ENCODE measurements around the gene HPX.

HPX gene

GRCh38 chr11:6418557-6419008, 22.2 kb downstream of the HPX start:
- WGBS (ENCODE audit: insufficient coverage, insufficient read length) = no CpG with 5 or more reads among the region's 38 CpGs
- no peaks in the 10 kb centered on the region for H3K36me3 ChIP-seq (ENCODE audit: control insufficient read depth, insufficient read depth, low read length)
- no peaks in the 10 kb centered on the region for H3K9me3 ChIP-seq (ENCODE audit: control insufficient read depth, insufficient read depth, low read length)
- H3K27ac ChIP-seq (ENCODE audit: low read length) = no peak overlapping the region
- H3K4me1 ChIP-seq (ENCODE audit: control insufficient read depth, insufficient read depth, low read length) = no peaks in the 10 kb centered on the region
- peak overlapping the region; percentile 90 for H3K4me3 ChIP-seq (ENCODE audit: low read length)
- peaks cover 5% of the 10 kb centered on the region; the same call in 1 of the 2 replicates for H3K27me3 ChIP-seq (ENCODE audit: control insufficient read depth, insufficient read depth, low read length)
- no peak for DNase-seq (ENCODE audit: low read depth, low spot score)

GRCh38 chr11:6417907-6418556, 22.8 kb downstream of the HPX start:
- no peaks in the 10 kb centered on the region for H3K36me3 ChIP-seq (ENCODE audit: control insufficient read depth, insufficient read depth, low read length)
- no peaks in the 10 kb centered on the region for H3K9me3 ChIP-seq (ENCODE audit: control insufficient read depth, insufficient read depth, low read length)
- peaks cover 5% of the 10 kb centered on the region; the same call in 1 of the 2 replicates for H3K27me3 ChIP-seq (ENCODE audit: control insufficient read depth, insufficient read depth, low read length)
- no peak for DNase-seq (ENCODE audit: low read depth, low spot score)
- no peak overlapping the region for H3K27ac ChIP-seq (ENCODE audit: low read length)
- peak overlapping the region; percentile 90; the same call in 1 of the 2 replicates for H3K4me3 ChIP-seq (ENCODE audit: low read length)
- H3K4me1 ChIP-seq (ENCODE audit: control insufficient read depth, insufficient read depth, low read length) = no peaks in the 10 kb centered on the region
- no CpG with 5 or more reads among the region's 7 CpGs for WGBS (ENCODE audit: insufficient coverage, insufficient read length)

- no peaks in the 10 kb centered on the region for H3K4me1 ChIP-seq (ENCODE audit: control insufficient read depth, insufficient read depth, low read length)
- no peaks in the 10 kb centered on the region for H3K36me3 ChIP-seq (ENCODE audit: control insufficient read depth, insufficient read depth, low read length)
- no peak overlapping the region for H3K27ac ChIP-seq (ENCODE audit: low read length)
- H3K4me3 ChIP-seq (ENCODE audit: low read length) = no peak overlapping the region
- no peak for DNase-seq (ENCODE audit: low read depth, low spot score)
- no CpG with 5 or more reads among the region's 6 CpGs for WGBS (ENCODE audit: insufficient coverage, insufficient read length)
- H3K27me3 ChIP-seq (ENCODE audit: control insufficient read depth, insufficient read depth, low read length) = peaks cover 5% of the 10 kb centered on the region; the same call in 1 of the 2 replicates
- no peaks in the 10 kb centered on the region for H3K9me3 ChIP-seq (ENCODE audit: control insufficient read depth, insufficient read depth, low read length)
These were observed 25.0 kb downstream of the HPX start for GRCh38 chr11:6415797-6416196.

- peaks cover 5% of the 10 kb centered on the region; the same call in 1 of the 2 replicates for H3K27me3 ChIP-seq (ENCODE audit: control insufficient read depth, insufficient read depth, low read length)
- no peaks in the 10 kb centered on the region for H3K9me3 ChIP-seq (ENCODE audit: control insufficient read depth, insufficient read depth, low read length)
- H3K27ac ChIP-seq (ENCODE audit: low read length) = no peak overlapping the region
- H3K36me3 ChIP-seq (ENCODE audit: control insufficient read depth, insufficient read depth, low read length) = no peaks in the 10 kb centered on the region
- no CpG with 5 or more reads among the region's 3 CpGs for WGBS (ENCODE audit: insufficient coverage, insufficient read length)
- no peak overlapping the region for H3K4me3 ChIP-seq (ENCODE audit: low read length)
- no peaks in the 10 kb centered on the region for H3K4me1 ChIP-seq (ENCODE audit: control insufficient read depth, insufficient read depth, low read length)
- no peak for DNase-seq (ENCODE audit: low read depth, low spot score)
These were observed 25.9 kb downstream of the HPX start for GRCh38 chr11:6414874-6415328.

- no peak overlapping the region for H3K27ac ChIP-seq (ENCODE audit: low read length)
- no CpG with 5 or more reads among the region's 12 CpGs for WGBS (ENCODE audit: insufficient coverage, insufficient read length)
- H3K27me3 ChIP-seq (ENCODE audit: control insufficient read depth, insufficient read depth, low read length) = no peaks in the 10 kb centered on the region; the same call in 1 of the 2 replicates
- no peak for DNase-seq (ENCODE audit: low read depth, low spot score)
- H3K36me3 ChIP-seq (ENCODE audit: control insufficient read depth, insufficient read depth, low read length) = no peaks in the 10 kb centered on the region
- no peaks in the 10 kb centered on the region for H3K9me3 ChIP-seq (ENCODE audit: control insufficient read depth, insufficient read depth, low read length)
- no peaks in the 10 kb centered on the region for H3K4me1 ChIP-seq (ENCODE audit: control insufficient read depth, insufficient read depth, low read length)
- H3K4me3 ChIP-seq (ENCODE audit: low read length) = no peak overlapping the region
These were observed 27.0 kb downstream of the HPX start for GRCh38 chr11:6413791-6414201.

DNA sequence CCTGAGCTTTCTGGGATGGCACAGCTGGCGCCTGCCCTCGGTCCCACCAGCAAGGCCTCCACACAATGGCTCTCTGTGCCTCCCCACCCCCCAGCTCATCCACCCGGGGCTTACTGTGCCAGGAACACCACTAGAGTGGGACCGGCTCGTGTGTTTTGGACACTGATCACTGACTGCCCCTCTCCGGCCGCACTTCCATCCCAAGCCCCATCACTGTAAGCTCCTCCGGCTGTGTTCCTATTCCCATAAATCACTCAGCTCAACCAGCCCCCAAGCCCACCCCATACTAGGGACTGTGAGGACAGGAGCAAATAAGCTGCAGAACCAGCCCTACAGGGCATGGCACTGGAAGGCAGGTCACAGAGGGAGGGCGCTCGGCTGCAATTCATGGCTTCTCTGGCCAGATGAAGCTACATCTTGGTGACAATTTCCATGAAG, 29.2 kb downstream of the HPX start:
- Histone ChIP-seq H3K36me3 (ENCODE audit: control insufficient read depth, insufficient read depth, low read length) (no peaks in the 10 kb centered on the region), H3K27me3 (ENCODE audit: control insufficient read depth, insufficient read depth, low read length) (no peaks in the 10 kb centered on the region), H3K4me3 (ENCODE audit: low read length) (no peak overlapping the region), H3K27ac (ENCODE audit: low read length) (no peak overlapping the region), H3K4me1 (ENCODE audit: control insufficient read depth, insufficient read depth, low read length) (no peaks in the 10 kb centered on the region), H3K9me3 (ENCODE audit: control insufficient read depth, insufficient read depth, low read length) (no peaks in the 10 kb centered on the region)
- no CpG with 5 or more reads among the region's 10 CpGs for WGBS (ENCODE audit: insufficient coverage, insufficient read length)
- DNase-seq (ENCODE audit: low read depth, low spot score) = no peak

- no CpG with 5 or more reads among the region's 23 CpGs for WGBS (ENCODE audit: insufficient coverage, insufficient read length)
- H3K36me3 ChIP-seq (ENCODE audit: control insufficient read depth, insufficient read depth, low read length) = no peaks in the 10 kb centered on the region
- DNase-seq (ENCODE audit: low read depth, low spot score) = no peak
- no peaks in the 10 kb centered on the region for H3K27me3 ChIP-seq (ENCODE audit: control insufficient read depth, insufficient read depth, low read length)
- H3K4me1 ChIP-seq (ENCODE audit: control insufficient read depth, insufficient read depth, low read length) = no peaks in the 10 kb centered on the region
- no peak overlapping the region for H3K4me3 ChIP-seq (ENCODE audit: low read length)
- H3K9me3 ChIP-seq (ENCODE audit: control insufficient read depth, insufficient read depth, low read length) = no peaks in the 10 kb centered on the region
- H3K27ac ChIP-seq (ENCODE audit: low read length) = no peak overlapping the region
These were observed 29.9 kb downstream of the HPX start for GRCh38 chr11:6410695-6411430.

DNA sequence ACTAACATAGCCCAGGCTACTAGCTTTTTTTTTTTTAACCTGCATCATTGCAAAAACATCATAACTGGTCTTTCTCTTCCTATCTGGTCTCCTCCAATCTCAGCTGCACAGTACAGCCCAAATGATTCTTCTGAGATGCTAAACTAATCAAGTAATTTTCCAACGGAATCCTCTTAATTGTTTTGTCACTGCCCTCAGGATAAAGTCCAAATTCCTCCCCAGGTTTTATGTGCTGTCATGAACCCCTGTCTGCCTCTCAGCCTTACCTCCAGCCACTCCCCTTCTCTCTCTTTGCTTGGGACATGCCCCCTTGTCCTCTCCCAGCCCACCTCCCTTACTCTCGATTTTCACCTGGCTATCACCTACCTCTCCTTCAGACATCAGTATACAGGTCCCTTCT, 34.4 kb downstream of the HPX start:
- H3K27me3 ChIP-seq (ENCODE audit: control insufficient read depth, insufficient read depth, low read length) = no peaks in the 10 kb centered on the region
- H3K9me3 ChIP-seq (ENCODE audit: control insufficient read depth, insufficient read depth, low read length) = no peaks in the 10 kb centered on the region
- no peaks in the 10 kb centered on the region for H3K36me3 ChIP-seq (ENCODE audit: control insufficient read depth, insufficient read depth, low read length)
- WGBS (ENCODE audit: insufficient coverage, insufficient read length) = no CpG with 5 or more reads among the region's 2 CpGs
- no peak for DNase-seq (ENCODE audit: low read depth, low spot score)
- H3K4me1 ChIP-seq (ENCODE audit: control insufficient read depth, insufficient read depth, low read length) = peaks cover 3% of the 10 kb centered on the region
- H3K4me3 ChIP-seq (ENCODE audit: low read length) = no peak overlapping the region
- H3K27ac ChIP-seq (ENCODE audit: low read length) = no peak overlapping the region

DNA sequence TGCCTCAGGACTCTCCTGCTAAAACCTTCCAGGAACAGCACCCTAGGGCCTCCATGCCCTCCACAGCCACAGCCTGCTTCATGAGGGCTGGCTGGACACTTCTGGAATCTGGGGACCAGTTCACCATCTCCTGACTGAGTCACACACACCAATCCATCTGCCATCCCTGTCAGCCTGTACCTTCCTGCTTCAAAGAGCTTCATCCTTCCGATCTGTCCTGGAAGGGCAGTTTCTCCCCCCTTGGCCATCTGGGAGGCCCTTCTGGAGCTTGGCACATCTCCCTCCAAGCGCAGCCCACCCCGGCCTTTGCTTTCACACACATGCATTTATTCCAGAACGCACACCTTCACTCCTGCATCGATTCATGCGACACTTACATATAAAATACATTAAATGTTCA, 34.9 kb downstream of the HPX start:
- H3K9me3 ChIP-seq (ENCODE audit: control insufficient read depth, insufficient read depth, low read length) = no peaks in the 10 kb centered on the region
- H3K4me1 ChIP-seq (ENCODE audit: control insufficient read depth, insufficient read depth, low read length) = peaks cover 3% of the 10 kb centered on the region
- H3K27me3 ChIP-seq (ENCODE audit: control insufficient read depth, insufficient read depth, low read length) = no peaks in the 10 kb centered on the region
- no peak overlapping the region for H3K27ac ChIP-seq (ENCODE audit: low read length)
- H3K4me3 ChIP-seq (ENCODE audit: low read length) = no peak overlapping the region
- no peaks in the 10 kb centered on the region for H3K36me3 ChIP-seq (ENCODE audit: control insufficient read depth, insufficient read depth, low read length)
- no peak for DNase-seq (ENCODE audit: low read depth, low spot score)
- WGBS (ENCODE audit: insufficient coverage, insufficient read length) = 100% methylated on average over 1 of the region's 6 CpGs

DNA sequence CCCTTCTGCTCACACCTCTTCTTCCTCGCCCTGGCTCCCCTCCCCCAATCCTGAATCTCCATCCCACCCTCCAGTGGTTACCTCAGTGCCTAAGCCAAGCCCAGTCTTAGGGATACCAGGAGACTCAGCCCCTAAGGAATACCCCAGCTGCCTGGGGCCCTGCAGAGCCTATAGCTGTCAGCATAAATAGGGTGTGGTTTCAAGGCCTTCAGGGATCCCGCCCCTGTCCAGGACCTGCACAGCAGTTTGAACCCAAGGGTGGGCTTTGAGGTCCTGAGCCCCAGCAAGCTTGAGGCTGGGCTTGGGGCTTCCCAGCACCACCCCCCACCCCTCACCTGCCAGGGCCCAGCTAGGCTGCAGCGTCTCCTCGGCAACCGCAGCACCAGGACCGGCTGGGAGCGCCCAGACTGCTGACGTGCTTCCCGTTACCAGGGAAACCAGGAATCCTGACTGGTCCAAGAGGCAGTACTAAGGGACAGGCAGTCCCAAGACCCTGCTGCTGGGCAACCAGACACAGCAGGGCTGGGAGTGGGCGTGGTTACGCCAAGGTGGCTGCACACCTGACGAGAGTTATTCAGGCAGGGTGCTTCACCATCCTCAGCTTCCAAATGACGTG, 35.6 kb downstream of the HPX start:
- H3K9me3 ChIP-seq (ENCODE audit: control insufficient read depth, insufficient read depth, low read length) = no peaks in the 10 kb centered on the region
- no peaks in the 10 kb centered on the region for H3K27me3 ChIP-seq (ENCODE audit: control insufficient read depth, insufficient read depth, low read length)
- H3K4me1 ChIP-seq (ENCODE audit: control insufficient read depth, insufficient read depth, low read length) = peaks cover 3% of the 10 kb centered on the region
- no peaks in the 10 kb centered on the region for H3K36me3 ChIP-seq (ENCODE audit: control insufficient read depth, insufficient read depth, low read length)
- no peak for DNase-seq (ENCODE audit: low read depth, low spot score)
- WGBS (ENCODE audit: insufficient coverage, insufficient read length) = no CpG with 5 or more reads among the region's 13 CpGs
- H3K4me3 ChIP-seq (ENCODE audit: low read length) = no peak overlapping the region
- H3K27ac ChIP-seq (ENCODE audit: low read length) = no peak overlapping the region

Measured in iPS DF 6.9 (cell line).